ENCODE measurements around the gene HECTD4.
"Not testable (repeated sequence)": the region's sequence is repeated elsewhere in the genome, so short reads cannot be mapped to it uniquely, and the experiment has no call there.

Gene HECTD4

GRCh38 chr12:112110787-112111662 is 271.2 kb downstream of the HECTD4 start:
- not testable (repeated sequence) for DNase-seq

Measured in inflammatory macrophage treated with lipopolysaccharide for 1 hour (primary cell).